NCI-H2029 (cell line): Measurements from ENCODE around the gene PHACTR1.

Experiments used
- DNase-seq: peaks from one replicate; lab custom pipeline; 2025; lab: John Stamatoyannopoulos, UW

PHACTR1 gene

DNA sequence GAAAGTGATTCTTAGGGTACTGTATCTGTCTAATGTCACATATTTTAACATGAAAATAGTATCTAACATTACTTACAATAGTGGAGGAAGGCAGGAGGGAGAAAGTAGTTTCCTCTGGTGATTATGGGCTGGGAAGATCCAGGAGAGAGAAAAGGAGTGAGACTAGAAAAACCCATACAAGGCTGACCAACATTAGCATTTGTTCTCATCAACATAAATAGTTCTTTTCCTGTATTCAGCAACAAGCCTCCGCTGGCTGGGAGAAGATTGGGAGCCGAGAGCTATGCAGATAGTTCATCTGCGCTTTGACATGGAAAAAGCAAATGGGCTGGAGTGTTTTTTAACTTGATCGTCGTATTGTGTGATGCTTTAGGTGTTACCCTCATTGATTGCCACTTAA, 239.4 kb downstream of the PHACTR1 start:
- no peak for DNase-seq

GRCh38 chr6:12956991-12957320, 240.4 kb downstream of the PHACTR1 start:
- DNase-seq, result no peak

GRCh38 chr6:12957321-12958051, 240.9 kb downstream of the PHACTR1 start:
- DNase-seq, result peak; percentile 69

- DNase-seq, result no peak
Observed at GRCh38 chr6:12958052-12958706, 241.6 kb downstream of the PHACTR1 start.

GRCh38 chr6:12961761-12962160, 245.2 kb downstream of the PHACTR1 start:
- no peak for DNase-seq

- no peak for DNase-seq
Observed at GRCh38 chr6:12962529-12962928, 246.0 kb downstream of the PHACTR1 start.

DNA sequence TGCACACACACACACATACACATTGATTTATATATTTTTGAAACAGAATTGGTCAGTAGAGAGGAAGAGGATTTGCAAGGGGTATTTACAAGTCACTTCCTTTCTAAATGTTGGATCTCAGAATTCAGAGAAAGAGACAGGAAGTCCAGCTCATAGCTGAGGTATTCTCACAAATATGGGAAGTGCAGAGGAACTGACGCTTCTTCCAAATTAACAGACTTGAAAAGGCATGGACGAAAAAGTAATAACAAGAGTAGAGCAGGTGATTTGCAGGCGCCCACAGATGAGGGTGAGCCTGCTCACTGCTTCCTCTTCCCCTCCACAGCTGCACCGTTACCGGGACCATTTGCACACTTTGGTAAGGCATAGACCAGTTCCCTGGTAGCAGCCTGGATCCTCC, 246.4 kb downstream of the PHACTR1 start:
- DNase-seq, result no peak

DNA sequence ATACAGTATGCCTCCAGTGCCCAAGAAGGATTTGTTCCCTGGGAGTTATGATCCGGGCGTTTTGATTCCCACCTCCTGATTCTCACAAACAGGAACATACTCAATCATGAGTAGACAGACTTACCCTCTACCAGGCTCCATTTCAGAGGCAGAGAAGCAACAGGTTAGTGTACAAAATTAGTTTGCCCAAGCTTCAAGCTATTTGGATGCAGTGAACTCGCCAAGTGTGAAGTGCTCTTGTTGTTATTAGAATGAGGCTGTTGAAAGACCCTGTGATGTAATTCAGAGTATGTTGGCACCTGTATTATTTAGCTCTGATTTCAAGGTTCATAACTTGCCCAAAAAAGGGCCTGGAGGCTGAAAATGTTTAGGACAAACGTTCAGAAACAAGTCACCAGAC, 247.0 kb downstream of the PHACTR1 start:
- DNase-seq, result no peak

DNA sequence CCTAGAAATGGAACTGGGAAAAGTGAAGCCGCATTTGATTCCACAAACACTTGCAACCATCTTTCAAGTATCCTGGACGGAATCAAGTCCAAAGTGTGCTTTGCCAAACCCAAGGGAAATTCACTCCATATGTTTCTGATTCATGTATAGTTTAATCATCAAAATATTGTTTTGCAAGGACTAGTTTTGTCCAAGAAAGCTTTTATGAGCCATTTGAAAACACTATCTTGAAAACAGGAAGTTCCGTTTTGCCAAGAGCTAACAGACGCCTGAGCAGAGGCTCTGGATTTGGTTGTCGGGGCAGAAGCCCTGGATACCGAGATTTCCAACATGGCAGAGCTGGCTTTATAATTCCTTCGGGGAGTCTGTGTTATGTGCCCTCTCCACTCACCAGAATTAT, 251.1 kb downstream of the PHACTR1 start:
- DNase-seq, result no peak

- DNase-seq, result no peak
Observed at GRCh38 chr6:12968290-12968689, 251.7 kb downstream of the PHACTR1 start.

GRCh38 chr6:12968839-12969558, 252.4 kb downstream of the PHACTR1 start:
- no peak for DNase-seq

DNA sequence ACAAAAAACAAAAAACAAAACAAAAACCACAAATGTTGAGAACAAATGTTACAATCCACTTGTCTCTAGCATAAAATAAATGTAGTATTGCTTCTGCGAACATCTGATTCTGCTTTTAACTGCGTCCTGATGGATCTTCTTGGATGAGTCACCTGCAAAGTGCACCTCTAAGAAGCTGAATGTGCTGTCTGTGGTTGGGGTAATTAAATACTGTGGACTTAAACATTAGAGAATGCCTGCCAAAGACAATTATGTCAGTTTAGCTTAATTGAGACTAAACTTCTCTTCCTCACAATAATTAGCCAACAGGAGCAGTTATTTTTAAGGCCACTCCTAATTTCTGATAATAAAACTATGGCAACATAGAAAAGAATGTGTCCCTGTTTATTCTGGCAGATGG, 253.4 kb downstream of the PHACTR1 start:
- DNase-seq, result no peak

GRCh38 chr6:12973386-12973785, 256.8 kb downstream of the PHACTR1 start:
- DNase-seq, result no peak

DNA sequence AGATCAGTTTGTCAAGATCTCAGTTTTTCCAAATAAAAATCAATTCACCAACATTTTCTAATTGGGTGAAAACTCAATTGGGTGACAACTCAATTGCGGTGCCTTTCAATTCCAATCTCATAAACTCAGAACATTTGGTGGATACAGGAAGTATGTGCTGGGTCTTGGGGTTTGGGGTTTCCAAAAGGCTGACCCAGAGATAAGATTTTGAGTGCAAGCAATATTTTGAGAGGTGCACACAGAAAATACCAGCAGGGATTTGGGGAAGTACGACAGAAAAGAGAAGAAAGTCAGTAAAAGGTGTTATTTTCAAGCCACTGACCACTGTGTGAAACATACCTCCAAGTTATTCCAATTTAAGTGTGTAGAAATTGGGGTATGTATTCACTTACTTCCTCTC, 258.0 kb downstream of the PHACTR1 start:
- no peak for DNase-seq

DNA sequence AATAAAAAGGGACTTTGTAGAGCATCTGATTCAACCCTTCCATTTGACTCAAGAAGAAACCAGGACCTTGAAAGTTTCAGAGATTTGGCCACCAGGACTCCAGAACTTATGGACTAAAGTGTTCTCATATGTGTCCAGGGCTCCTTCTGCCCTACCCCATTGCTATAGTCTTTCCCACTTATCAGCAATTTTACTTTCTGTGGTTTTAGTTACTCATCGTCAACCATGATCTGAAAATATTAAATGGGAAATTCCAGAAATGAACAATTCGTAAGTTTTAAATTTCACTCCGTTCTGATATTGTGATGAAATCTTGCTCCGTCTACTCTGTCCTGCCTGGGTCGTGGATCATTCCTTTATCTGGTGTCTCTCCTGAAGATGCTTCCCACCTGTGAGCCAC, 259.8 kb downstream of the PHACTR1 start:
- DNase-seq, result no peak

DNA sequence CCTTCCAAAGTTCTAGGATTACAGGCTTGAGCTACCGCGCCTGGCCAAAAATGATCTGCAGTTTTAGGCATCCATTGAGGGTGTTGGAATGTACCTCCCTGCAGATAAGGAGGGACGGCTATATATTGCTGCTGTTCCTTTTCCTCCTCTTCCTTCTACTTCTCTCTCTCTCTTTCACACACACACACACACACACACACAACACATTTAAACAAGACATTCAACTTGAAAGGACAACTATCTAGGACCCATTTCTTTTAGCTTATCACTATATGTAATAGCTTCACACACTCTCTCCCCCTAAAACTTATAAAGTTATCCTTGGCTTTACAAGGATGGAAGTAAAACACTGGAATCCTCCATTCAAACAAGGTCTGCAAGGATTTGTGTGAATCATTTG, 260.6 kb downstream of the PHACTR1 start:
- no peak for DNase-seq

DNA sequence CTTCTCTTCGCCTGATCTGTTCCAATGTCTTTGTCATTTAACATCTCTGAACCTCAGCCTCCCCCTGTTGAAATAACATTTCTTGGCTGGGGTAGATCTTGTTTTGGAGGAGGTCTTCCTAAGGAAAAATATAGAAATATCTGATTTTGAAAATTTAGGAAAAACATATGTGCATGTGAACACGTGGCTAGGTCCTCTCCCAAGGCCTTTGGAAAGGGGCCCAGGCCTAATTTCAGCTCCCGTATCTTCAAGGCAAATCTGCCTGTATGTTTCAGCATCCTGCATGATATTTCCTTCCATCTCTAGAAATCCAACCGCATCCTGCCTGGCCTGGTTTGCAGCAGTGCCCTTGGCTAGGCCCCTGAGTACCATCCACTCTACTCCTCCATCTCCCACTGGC, 261.2 kb downstream of the PHACTR1 start:
- DNase-seq, result no peak

- no peak for DNase-seq
Observed at GRCh38 chr6:12980741-12981140, 264.2 kb downstream of the PHACTR1 start.

DNA sequence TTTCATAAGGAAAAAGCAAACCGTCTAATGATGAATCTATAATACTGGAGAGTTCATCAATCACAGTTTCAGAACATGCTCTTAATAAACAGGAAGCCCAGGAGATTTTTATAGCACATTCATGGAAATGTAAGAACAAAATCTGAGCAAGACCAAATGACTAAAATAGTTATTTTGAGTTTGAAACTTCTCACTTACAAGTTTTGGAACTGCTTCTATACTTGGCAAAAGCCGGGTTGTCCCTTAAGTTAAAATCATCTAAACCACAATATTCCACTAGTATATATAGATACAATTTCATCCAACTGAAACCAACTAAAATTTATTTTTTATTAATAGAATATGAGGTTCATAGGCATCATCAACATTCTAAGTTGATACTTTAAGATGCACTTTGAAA, 268.2 kb downstream of the PHACTR1 start:
- DNase-seq, result no peak

GRCh38 chr6:12987783-12988182, 271.2 kb downstream of the PHACTR1 start:
- no peak for DNase-seq

GRCh38 chr6:12990162-12990561, 273.6 kb downstream of the PHACTR1 start:
- DNase-seq, result no peak

DNA sequence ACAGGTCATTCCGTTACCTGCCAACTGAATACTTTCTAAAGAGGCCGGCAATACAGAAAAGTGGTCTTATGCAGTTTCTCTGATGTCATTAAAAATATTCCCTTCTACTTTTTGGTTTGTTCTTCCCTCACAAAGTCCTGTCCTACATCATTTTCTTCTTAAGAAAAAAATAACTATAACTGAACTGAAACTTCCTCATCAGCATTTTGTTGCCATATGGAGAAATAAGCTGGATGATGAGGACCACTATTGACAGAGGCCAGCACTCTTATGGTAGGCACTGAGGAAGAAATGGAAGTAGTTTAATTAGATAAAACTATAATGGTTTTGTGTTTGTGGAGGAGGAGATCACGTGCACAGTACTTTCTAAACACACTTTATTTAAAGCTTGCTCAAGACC, 274.9 kb downstream of the PHACTR1 start:
- DNase-seq, result no peak

DNA sequence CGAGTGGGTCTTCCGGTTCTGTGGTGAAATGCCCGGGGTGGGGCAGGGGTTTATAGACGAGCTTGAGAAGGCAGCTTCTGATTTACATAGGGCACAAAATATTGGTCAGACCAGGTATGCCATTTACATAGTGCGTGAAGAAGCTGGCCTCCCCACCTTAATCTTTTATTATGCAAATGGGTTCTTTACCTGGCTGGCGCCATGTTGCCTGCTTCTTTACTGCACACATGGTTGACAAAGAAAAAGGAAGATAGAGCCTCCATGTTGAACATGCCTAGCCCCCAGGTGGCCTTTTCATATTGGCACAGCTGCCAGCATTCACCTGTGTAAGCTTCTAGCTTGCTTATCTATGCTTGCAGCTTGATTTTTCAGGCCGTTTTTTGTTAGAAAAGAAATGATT, 276.2 kb downstream of the PHACTR1 start:
- no peak for DNase-seq
